Uterus (tissue), 4 donors: ENCODE results near the gene WNT2B. TPM values are rescaled to one million over a fixed set of nuclear protein-coding genes. Genes with fewer than 3 reads are reported as not detected.
A peak's percentile ranks its signal among the peaks of the same experiment; 100 is the strongest.

Experiments used
- DNase-seq, 2 donors: peaks; one replicate each; pipeline ENCODE4 v3.0.0-alpha.2; 2019 to 2020
- H3K27ac ChIP-seq, 2 donors: fragments of 200-600 bp; sonication (generic); 1 replicate in 1 of 2; 2 replicates in 1 of 2; pipeline ENCODE4 v1.5.1; 2016 to 2018
- H3K27me3 ChIP-seq, 2 donors: fragments of 200-600 bp; sonication (generic); one replicate each; pipeline ENCODE4 v1.5.1; 2018 to 2019; ENCODE audit warnings: control low read depth in 1 of 2
- H3K36me3 ChIP-seq, 2 donors: fragments of 200-600 bp; sonication (generic); one replicate each; pipeline ENCODE4 v1.5.1; 2019; ENCODE audit warnings: control low read depth in 1 of 2
- H3K4me1 ChIP-seq, 2 donors: fragments of 200-600 bp; sonication (generic); one replicate each; pipeline ENCODE4 v1.5.1; 2018 to 2019; ENCODE audit warnings: control low read depth in 1 of 2
- H3K4me3 ChIP-seq, 2 donors: fragments of 200-600 bp; sonication (generic); 1 replicate in 1 of 2; 2 replicates in 1 of 2; pipeline ENCODE4 v1.5.1; 2018 to 2019; ENCODE audit warnings: mild to moderate bottlenecking in 1 of 2
- H3K9me3 ChIP-seq, 2 donors: fragments of 200-600 bp; sonication (generic); one replicate each; pipeline ENCODE4 v1.5.1; 2019; ENCODE audit warnings: control low read depth in 1 of 2
- POLR2A ChIP-seq, 2 donors: fragments of 450-650 bp; IDR thresholded peaks; one replicate each; pipeline ENCODE4 v1.6.1; 2016; ENCODE audit warnings: antibody characterized with exemption in 2 of 2, mild to moderate bottlenecking in 1 of 2, moderate library complexity in 1 of 2
- intact Hi-C: fragments of 100-400 bp; cut with DNase I; formaldehyde crosslinking; loops from one replicate; pipeline ENCODE4 v1.15.1; 2023; ENCODE audit warnings: low total_unique reads
- total RNA-seq, 4 donors: library from RNA; depleted of rRNA in 3 of 4; stranded (reverse); fragments of >200 nt in 3 of 4; gene quantifications; one replicate each; pipeline versions ENCODE4 v1.1.0 to v1.2.4, GENCODE V29; 2014 to 2023
- TF ChIP-seq, protein P1 (sequence below), 4 experiments: fragments of 200-600 bp in 2 of 4; fragments of 450-650 bp in 2 of 4; sonication (generic) in 2 of 4; IDR thresholded peaks; one replicate each; pipeline ENCODE4 v1.5.1; 2016 to 2019; ENCODE audit warnings: antibody characterized with exemption in 4 of 4, mild to moderate bottlenecking in 2 of 4, moderate library complexity in 1 of 4
- donor health status: DM: yes; HTN: yes; CAD: no.

The WNT2B gene
- total RNA-seq, 4 donors from 2014 or later, result 0.59 to 45.3 (median 9.1) TPM

- TF ChIP-seq, protein P1, sequence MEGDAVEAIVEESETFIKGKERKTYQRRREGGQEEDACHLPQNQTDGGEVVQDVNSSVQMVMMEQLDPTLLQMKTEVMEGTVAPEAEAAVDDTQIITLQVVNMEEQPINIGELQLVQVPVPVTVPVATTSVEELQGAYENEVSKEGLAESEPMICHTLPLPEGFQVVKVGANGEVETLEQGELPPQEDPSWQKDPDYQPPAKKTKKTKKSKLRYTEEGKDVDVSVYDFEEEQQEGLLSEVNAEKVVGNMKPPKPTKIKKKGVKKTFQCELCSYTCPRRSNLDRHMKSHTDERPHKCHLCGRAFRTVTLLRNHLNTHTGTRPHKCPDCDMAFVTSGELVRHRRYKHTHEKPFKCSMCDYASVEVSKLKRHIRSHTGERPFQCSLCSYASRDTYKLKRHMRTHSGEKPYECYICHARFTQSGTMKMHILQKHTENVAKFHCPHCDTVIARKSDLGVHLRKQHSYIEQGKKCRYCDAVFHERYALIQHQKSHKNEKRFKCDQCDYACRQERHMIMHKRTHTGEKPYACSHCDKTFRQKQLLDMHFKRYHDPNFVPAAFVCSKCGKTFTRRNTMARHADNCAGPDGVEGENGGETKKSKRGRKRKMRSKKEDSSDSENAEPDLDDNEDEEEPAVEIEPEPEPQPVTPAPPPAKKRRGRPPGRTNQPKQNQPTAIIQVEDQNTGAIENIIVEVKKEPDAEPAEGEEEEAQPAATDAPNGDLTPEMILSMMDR (IDR thresholded peaks at IDR 0.05), result no peak
- no peak for TF ChIP-seq POLR2A (IDR thresholded peaks at IDR 0.05)
- no peak overlapping the region for H3K4me3 ChIP-seq
- intact Hi-C loops, result no loop called here
- H3K27ac ChIP-seq, result peak overlapping the region; percentile 42 to 65
- H3K9me3 ChIP-seq, result no peaks in the 10 kb centered on the region
- H3K27me3 ChIP-seq, result no peaks in the 10 kb centered on the region
- no peak for DNase-seq
- H3K4me1 ChIP-seq, result no peaks in the 10 kb centered on the region
- H3K36me3 ChIP-seq, result no peaks in the 10 kb centered on the region
These were observed 16.2 kb downstream of the WNT2B start for GRCh38 chr1:112524986-112525385.

DNA sequence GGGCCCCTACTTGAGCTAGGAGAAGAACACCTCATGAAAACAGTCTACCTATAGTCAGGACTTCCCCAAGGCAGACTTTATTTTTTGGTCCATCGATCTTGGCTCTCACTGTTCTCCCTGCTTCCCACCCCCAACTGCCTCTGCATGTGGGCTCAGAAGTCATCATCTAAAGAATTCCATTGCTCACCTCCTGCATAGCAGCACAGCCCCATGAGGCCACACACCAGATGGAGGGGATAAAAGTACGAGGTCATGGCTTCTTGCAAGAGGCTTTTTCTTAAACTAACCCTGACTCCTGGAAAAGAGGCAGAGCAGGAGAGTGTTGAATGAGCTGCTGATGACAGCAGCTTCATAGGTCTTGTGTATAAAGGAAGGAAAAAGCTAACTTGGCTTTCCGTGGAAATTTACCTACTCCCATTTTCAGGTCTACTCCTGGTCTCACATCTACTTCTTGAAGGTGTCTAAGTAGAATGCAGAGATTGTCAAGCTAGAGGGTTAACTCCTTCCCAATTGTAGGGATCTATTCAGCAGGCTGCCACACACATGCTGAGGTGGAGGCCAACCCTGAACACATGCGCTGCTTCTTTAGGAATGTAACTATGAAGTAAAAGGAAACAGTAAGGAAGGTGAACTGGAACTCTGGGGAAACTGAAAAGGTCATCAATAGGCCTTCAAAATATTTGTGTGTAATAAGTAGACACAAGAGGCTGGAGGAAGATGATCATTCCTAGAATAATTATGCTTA lies 18.7 kb downstream of the WNT2B start:
- Histone ChIP-seq H3K4me3 (no peak overlapping the region), H3K27me3 (no peaks in the 10 kb centered on the region), H3K27ac (no peak overlapping the region), H3K9me3 (no peaks in the 10 kb centered on the region), H3K36me3 (no peaks in the 10 kb centered on the region), H3K4me1 (no peaks in the 10 kb centered on the region)
- no peak for DNase-seq
- TF ChIP-seq, protein P1 (IDR thresholded peaks at IDR 0.05), result no peak
- intact Hi-C loops, result no loop called here

DNA sequence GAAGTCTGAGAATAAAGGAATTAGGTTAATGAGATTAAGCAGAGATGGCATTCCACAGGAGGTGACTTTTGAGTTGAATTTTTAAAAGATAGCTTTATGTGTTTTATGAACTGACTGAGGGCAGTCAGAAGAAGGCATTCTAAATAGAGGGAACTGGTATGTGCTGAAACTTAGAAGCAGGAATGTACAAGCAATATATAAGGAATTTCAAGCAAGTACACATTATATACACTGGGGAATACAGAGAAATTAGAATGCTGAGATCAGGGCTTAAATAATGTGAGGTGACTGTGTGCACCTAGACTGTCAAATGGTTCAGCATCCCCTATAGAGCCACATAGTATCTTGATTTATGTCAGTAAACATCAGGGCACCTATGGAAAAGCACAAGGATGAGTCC lies 19.3 kb downstream of the WNT2B start:
- no peaks in the 10 kb centered on the region for H3K36me3 ChIP-seq
- intact Hi-C loops, result no loop called here

DNA sequence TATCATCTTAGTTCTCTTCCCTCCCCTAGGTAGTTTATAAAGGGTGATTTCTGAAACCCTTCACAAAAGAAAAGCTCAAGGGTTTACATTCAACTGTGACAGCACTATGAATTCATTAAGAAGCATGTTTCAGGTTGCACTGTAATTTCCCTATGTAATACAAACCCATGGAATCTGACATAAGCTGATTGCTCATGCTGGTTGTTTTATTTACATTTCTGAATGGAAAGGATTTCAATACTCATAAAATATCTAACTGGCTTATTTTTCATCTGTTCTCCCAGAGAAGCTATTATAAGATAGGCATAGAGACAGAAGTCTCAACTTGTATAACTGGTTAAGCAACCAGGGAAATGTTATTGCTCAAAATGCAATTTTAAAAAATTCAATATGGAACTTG lies 20.5 kb downstream of the WNT2B start:
- H3K4me3 ChIP-seq, result no peak overlapping the region
- no peaks in the 10 kb centered on the region for H3K27me3 ChIP-seq
- no peak overlapping the region for H3K27ac ChIP-seq
- TF ChIP-seq, protein P1 (IDR thresholded peaks at IDR 0.05), result no peak
- TF ChIP-seq POLR2A (IDR thresholded peaks at IDR 0.05), result no peak
- H3K4me1 ChIP-seq, result no peaks in the 10 kb centered on the region
- H3K36me3 ChIP-seq, result no peaks in the 10 kb centered on the region
- DNase-seq, result no peak
- intact Hi-C loops, result no loop called here
- no peaks in the 10 kb centered on the region for H3K9me3 ChIP-seq

More for the DNA sequence above, 19.3 kb downstream of the WNT2B start:
- Histone ChIP-seq H3K4me3 (no peak overlapping the region), H3K27ac (no peak overlapping the region), H3K9me3 (no peaks in the 10 kb centered on the region), H3K27me3 (no peaks in the 10 kb centered on the region), H3K4me1 (no peaks in the 10 kb centered on the region)
- DNase-seq, result no peak
- TF ChIP-seq, protein P1 (IDR thresholded peaks at IDR 0.05), result no peak
- no peak for TF ChIP-seq POLR2A (IDR thresholded peaks at IDR 0.05)

DNA sequence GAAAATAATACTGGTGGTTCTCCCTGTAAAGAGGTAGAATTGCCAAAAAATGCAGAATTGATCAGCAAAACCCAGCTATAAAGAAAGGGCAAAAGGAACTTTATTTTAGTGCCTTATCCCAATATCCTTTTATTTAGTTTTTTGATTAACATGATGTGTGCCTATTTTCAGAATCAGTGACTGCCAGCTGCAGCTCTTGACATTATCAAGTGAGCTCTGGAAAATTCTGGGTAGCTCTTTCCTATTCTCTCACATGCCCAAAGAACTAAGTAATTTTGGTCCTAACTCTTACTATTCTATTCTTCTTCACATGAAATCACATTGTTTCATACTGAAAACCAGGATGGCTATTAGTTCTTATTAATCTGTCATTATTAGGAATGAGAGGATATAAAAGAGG lies 22.1 kb downstream of the WNT2B start:
- TF ChIP-seq, protein P1 (IDR thresholded peaks at IDR 0.05), result no peak
- no peak for TF ChIP-seq POLR2A (IDR thresholded peaks at IDR 0.05)
- DNase-seq, result no peak
- intact Hi-C loops, result no loop called here
- Histone ChIP-seq H3K27me3 (no peaks in the 10 kb centered on the region), H3K9me3 (no peaks in the 10 kb centered on the region), H3K36me3 (no peaks in the 10 kb centered on the region), H3K27ac (no peak overlapping the region), H3K4me1 (no peaks in the 10 kb centered on the region), H3K4me3 (no peak overlapping the region)
